Body of pancreas (tissue), 4 donors: Measurements from ENCODE around the gene PDE9A.

Source experiments
- CTCF ChIP-seq, 7 experiments: fragments of 450-650 bp in 4 of 7; fragments of 200-600 bp in 3 of 7; sonication (generic) in 3 of 7; IDR thresholded peaks; one replicate each; pipeline ENCODE4 v1.5.1; 2016 to 2019; ENCODE audit warnings: antibody characterized with exemption in 7 of 7
- POLR2A ChIP-seq, 3 donors: fragments of 450-650 bp; IDR thresholded peaks; one replicate each; pipeline ENCODE4 v1.6.1; 2016; ENCODE audit warnings: antibody characterized with exemption in 3 of 3, mild to moderate bottlenecking in 2 of 3

GRCh38 chr21:42704861-42705260, 51.4 kb downstream of the PDE9A start:
- TF ChIP-seq CTCF (IDR thresholded peaks at IDR 0.05) (no peak), POLR2A (IDR thresholded peaks at IDR 0.05) (no peak)
